Neutrophil (primary cell): ENCODE data around the gene HRCT1.

ENCODE experiments used
- H3K27ac ChIP-seq: fragments of 200-600 bp; sonication (generic); 2 replicates; pipeline ENCODE4 v1.5.1; 2016; ENCODE audit warnings: mild to moderate bottlenecking, moderate library complexity
- H3K27me3 ChIP-seq: fragments of 200-600 bp; sonication (generic); 2 replicates; pipeline ENCODE4 v1.6.0; 2016; ENCODE audit warnings: mild to moderate bottlenecking
- H3K36me3 ChIP-seq: fragments of 200-600 bp; sonication (generic); 2 replicates; pipeline ENCODE4 v1.5.1; 2017
- H3K4me1 ChIP-seq, 2 experiments: fragments of 200-600 bp in 1 of 2; sonication (generic) in 1 of 2; 1 replicate in 1 of 2; 2 replicates in 1 of 2; pipeline versions ENCODE4 v1.5.1 to v1.6.1; 2013 to 2016; ENCODE audit warnings: low read depth in 1 of 2, low read length in 1 of 2, mild to moderate bottlenecking in 1 of 2, moderate library complexity in 1 of 2; ENCODE audit not compliant: control insufficient read depth in 1 of 2, insufficient read depth in 1 of 2
- H3K4me3 ChIP-seq, 2 experiments: fragments of 200-600 bp in 1 of 2; sonication (generic) in 1 of 2; 1 replicate in 1 of 2; 2 replicates in 1 of 2; pipeline ENCODE4 v1.5.1; 2013 to 2016; ENCODE audit warnings: low read depth in 1 of 2, low read length in 1 of 2, mild to moderate bottlenecking in 1 of 2, moderate library complexity in 1 of 2
- H3K9me3 ChIP-seq: fragments of 200-600 bp; sonication (generic); 2 replicates; pipeline ENCODE4 v1.5.1; 2016
- CTCF ChIP-seq: fragments of 200-600 bp; sonication (generic); IDR thresholded peaks from 2 replicates; pipeline ENCODE4 v1.5.1; 2016; ENCODE audit warnings: antibody characterized with exemption

HRCT1 gene

GRCh38 chr9:35905051-35905781 lies 786 bp upstream of the HRCT1 start:
- no peaks in the 10 kb centered on the region for H3K9me3 ChIP-seq
- TF ChIP-seq CTCF = no peak
- H3K36me3 ChIP-seq = no peaks in the 10 kb centered on the region
- no peak overlapping the region for H3K4me3 ChIP-seq
- no peak overlapping the region for H3K27ac ChIP-seq
- peaks cover 0 to 3% of the 10 kb centered on the region in 2 experiments for H3K4me1 ChIP-seq
- H3K27me3 ChIP-seq = peaks cover 79% of the 10 kb centered on the region

- no peaks in the 10 kb centered on the region for H3K36me3 ChIP-seq
- H3K27me3 ChIP-seq = peaks cover 84% of the 10 kb centered on the region
- no peak overlapping the region for H3K4me3 ChIP-seq
- H3K27ac ChIP-seq = no peak overlapping the region
- TF ChIP-seq CTCF = no peak
- H3K4me1 ChIP-seq = peaks cover 0 to 3% of the 10 kb centered on the region in 2 experiments
- H3K9me3 ChIP-seq = no peaks in the 10 kb centered on the region
Observed at GRCh38 chr9:35906923-35907699, 1.1 kb downstream of the HRCT1 start.

- Histone ChIP-seq H3K27ac (no peak overlapping the region), H3K27me3 (peaks cover 83% of the 10 kb centered on the region), H3K4me1 (peaks cover 0 to 3% of the 10 kb centered on the region in 2 experiments), H3K36me3 (no peaks in the 10 kb centered on the region), H3K4me3 (no peak overlapping the region), H3K9me3 (no peaks in the 10 kb centered on the region)
- TF ChIP-seq CTCF = no peak
Observed at GRCh38 chr9:35907711-35908503, 1.9 kb downstream of the HRCT1 start.

GRCh38 chr9:35908504-35909125 lies 2.6 kb downstream of the HRCT1 start:
- Histone ChIP-seq H3K4me3 (no peak overlapping the region), H3K4me1 (peaks cover 0 to 3% of the 10 kb centered on the region in 2 experiments), H3K27me3 (peaks cover 85% of the 10 kb centered on the region), H3K36me3 (no peaks in the 10 kb centered on the region), H3K9me3 (no peaks in the 10 kb centered on the region), H3K27ac (no peak overlapping the region)
- no peak for TF ChIP-seq CTCF

GRCh38 chr9:35909274-35909673 lies 3.3 kb downstream of the HRCT1 start, which contains the start of gene SPAAR:
Gene SPAAR, plus strand, starts transcription at chr9:35909490. Its CDS starts 974 bp downstream, at chr9:35910464.
- H3K4me1 ChIP-seq = peaks cover 0 to 3% of the 10 kb centered on the region in 2 experiments
- TF ChIP-seq CTCF = no peak
- H3K4me3 ChIP-seq = no peak within 1 kb of the TSS
- H3K9me3 ChIP-seq = no peaks in the 10 kb centered on the region
- no peaks in the 10 kb centered on the region for H3K36me3 ChIP-seq
- H3K27me3 ChIP-seq = peaks cover 81% of the 10 kb centered on the region
- H3K27ac ChIP-seq = no peak within 1 kb of the TSS
